H9 (cell line): ENCODE data around the gene SDC3. TPM values are rescaled to one million over a fixed set of nuclear protein-coding genes. Genes with fewer than 3 reads are reported as not detected.

Experiments used
- DNase-seq: peaks from one replicate; pipeline ENCODE4 v3.0.0-alpha.2; 2017
- H2AFZ ChIP-seq: one replicate; pipeline ENCODE4 v1.6.1; 2013; ENCODE audit warnings: mild to moderate bottlenecking, low read length, control low read depth, moderate library complexity
- H2AK5ac ChIP-seq: 2 replicates; pipeline ENCODE4 v1.6.1; 2013; ENCODE audit warnings: low read length, control low read depth, mixed read lengths; ENCODE audit not compliant: insufficient read length
- H2BK120ac ChIP-seq: one replicate; pipeline ENCODE4 v1.6.1; 2013; ENCODE audit warnings: low read depth, mild to moderate bottlenecking, low read length, control low read depth, inconsistent platforms; ENCODE audit not compliant: poor library complexity, severe bottlenecking
- H2BK12ac ChIP-seq: 2 replicates; pipeline ENCODE4 v1.6.1; 2013; ENCODE audit warnings: low read length, control low read depth, mixed read lengths, low read depth; ENCODE audit not compliant: insufficient read length
- H2BK15ac ChIP-seq: 2 replicates; pipeline ENCODE4 v1.6.1; 2013; ENCODE audit warnings: low read depth, low read length, control low read depth
- H2BK20ac ChIP-seq: one replicate; pipeline ENCODE4 v1.6.1; 2013; ENCODE audit warnings: low read depth, mild to moderate bottlenecking, low read length, control low read depth, inconsistent platforms; ENCODE audit not compliant: poor library complexity, severe bottlenecking
- H2BK5ac ChIP-seq: 2 replicates; pipeline ENCODE4 v1.6.1; 2013; ENCODE audit warnings: low read length, control low read depth, mixed read lengths; ENCODE audit not compliant: insufficient read length
- H3K14ac ChIP-seq: 2 replicates; pipeline ENCODE4 v1.6.1; 2013; ENCODE audit warnings: low read length, control low read depth; ENCODE audit not compliant: insufficient read depth
- H3K18ac ChIP-seq: 2 replicates; pipeline ENCODE4 v1.6.1; 2013; ENCODE audit warnings: low read depth, mild to moderate bottlenecking, mixed read lengths, low read length, control low read depth; ENCODE audit not compliant: insufficient read length
- H3K23ac ChIP-seq: 2 replicates; pipeline ENCODE4 v1.6.1; 2013; ENCODE audit warnings: low read length, control low read depth, mixed read lengths, low read depth; ENCODE audit not compliant: insufficient read length
- H3K23me2 ChIP-seq: 2 replicates; pipeline ENCODE4 v1.6.1; 2013; ENCODE audit warnings: low read depth, mild to moderate bottlenecking, mixed read lengths, low read length, control low read depth; ENCODE audit not compliant: insufficient read length, poor library complexity, severe bottlenecking
- H3K27ac ChIP-seq: 2 replicates; pipeline ENCODE4 v1.5.1; 2013; ENCODE audit warnings: low read length, control low read depth, mixed read lengths, low read depth; ENCODE audit not compliant: insufficient read length
- H3K27me3 ChIP-seq: 2 replicates; pipeline ENCODE4 v1.6.1; 2013; ENCODE audit warnings: low read length, control low read depth, inconsistent platforms; ENCODE audit not compliant: insufficient read depth
- H3K4ac ChIP-seq: 2 replicates; pipeline ENCODE4 v1.6.1; 2013; ENCODE audit warnings: low read depth, mild to moderate bottlenecking, control low read depth, inconsistent platforms, low read length, moderate library complexity
- H3K4me1 ChIP-seq: 2 replicates; pipeline ENCODE4 v1.6.1; 2013; ENCODE audit warnings: low read length, control low read depth, inconsistent platforms; ENCODE audit not compliant: insufficient read depth
- H3K4me2 ChIP-seq: 2 replicates; pipeline ENCODE4 v1.6.1; 2013; ENCODE audit warnings: low read length, control low read depth, mixed read lengths; ENCODE audit not compliant: insufficient read length, insufficient read depth
- H3K56ac ChIP-seq: 2 replicates; pipeline ENCODE4 v1.6.1; 2013; ENCODE audit warnings: low read depth, mild to moderate bottlenecking, mixed read lengths, low read length, control low read depth; ENCODE audit not compliant: insufficient read length
- H3K79me1 ChIP-seq: 2 replicates; pipeline ENCODE4 v1.6.1; 2013; ENCODE audit warnings: low read depth, mild to moderate bottlenecking, moderate library complexity, low read length, control low read depth, inconsistent platforms; ENCODE audit not compliant: insufficient read depth, poor library complexity, severe bottlenecking
- H3K79me2 ChIP-seq: 2 replicates; pipeline ENCODE4 v1.6.1; 2013; ENCODE audit warnings: low read length, control low read depth, inconsistent platforms; ENCODE audit not compliant: insufficient read depth
- H3K9ac ChIP-seq: 2 replicates; pipeline ENCODE4 v1.6.1; 2013; ENCODE audit warnings: low read length, control low read depth, mixed read lengths; ENCODE audit not compliant: insufficient read length; ENCODE audit errors: extremely low read depth
- H3K9me3 ChIP-seq: one replicate; pipeline ENCODE4 v1.6.1; 2013; ENCODE audit warnings: low read depth, low read length, inconsistent platforms; ENCODE audit not compliant: control insufficient read depth
- H3T11ph ChIP-seq: one replicate; pipeline ENCODE4 v1.6.1; 2013; ENCODE audit warnings: mild to moderate bottlenecking, low read length, control low read depth, inconsistent platforms
- H4K20me1 ChIP-seq: one replicate; pipeline ENCODE4 v1.6.1; 2013; ENCODE audit not compliant: control insufficient read depth, insufficient read length, insufficient read depth
- H4K5ac ChIP-seq: 2 replicates; pipeline ENCODE4 v1.6.1; 2013; ENCODE audit warnings: low read depth, mild to moderate bottlenecking, mixed read lengths, low read length, control low read depth; ENCODE audit not compliant: insufficient read length
- H4K8ac ChIP-seq: replicated peaks from 2 replicates; pipeline ENCODE4 v1.6.1; 2013; ENCODE audit warnings: low read length, control low read depth, mixed read lengths, low read depth; ENCODE audit not compliant: insufficient read length
- H4K91ac ChIP-seq: 2 replicates; pipeline ENCODE4 v1.6.1; 2013; ENCODE audit warnings: low read depth, mild to moderate bottlenecking, moderate library complexity, mixed read lengths, low read length, control low read depth; ENCODE audit not compliant: insufficient read length
- H3K27ac Mint-ChIP-seq, 3 experiments: 2 replicates in 2 of 3; 3 replicates in 1 of 3; pipeline ENCODE4 v1.8.0; 2020 to 2021; ENCODE audit warnings: mixed read lengths in 3 of 3, mild to moderate bottlenecking in 1 of 3, moderate library complexity in 1 of 3
- H3K27me3 Mint-ChIP-seq: 2 replicates; pipeline ENCODE4 v1.8.0; 2021; ENCODE audit warnings: low read depth, mild to moderate bottlenecking, moderate library complexity, mixed read lengths
- H3K36me3 Mint-ChIP-seq, 3 experiments: 2 replicates in 2 of 3; 3 replicates in 1 of 3; pipeline ENCODE4 v1.8.0; 2020 to 2021; ENCODE audit warnings: low read depth in 3 of 3, mixed read lengths in 3 of 3; ENCODE audit not compliant: insufficient read depth in 1 of 3
- H3K4me1 Mint-ChIP-seq, 2 experiments: 2 replicates each; pipeline ENCODE4 v1.8.0; 2020; ENCODE audit warnings: mixed read lengths in 2 of 2
- H3K4me3 Mint-ChIP-seq, 2 experiments: 2 replicates in 1 of 2; 3 replicates in 1 of 2; pipeline ENCODE4 v1.8.0; 2020 to 2021; ENCODE audit warnings: mild to moderate bottlenecking in 2 of 2, mixed read lengths in 2 of 2, moderate library complexity in 1 of 2
- H3K9me3 Mint-ChIP-seq, 2 experiments: 2 replicates in 1 of 2; 3 replicates in 1 of 2; pipeline ENCODE4 v1.8.0; 2020; ENCODE audit warnings: mild to moderate bottlenecking in 2 of 2, mixed read lengths in 2 of 2, moderate library complexity in 1 of 2
- CTCF ChIP-seq: fragments of 200-600 bp; sonication (generic); conservative IDR thresholded peaks from 3 replicates; pipeline ENCODE4 v1.8.0; 2021; ENCODE audit warnings: antibody characterized with exemption, mild to moderate bottlenecking
- WGBS: extraction: QIAGEN DNeasy Blood & Tissue Kit; methylation state at CpG from one replicate; pipeline ENCODE4 v1.1.7; 2013; ENCODE audit warnings: missing lambda C conversion rate, low lambda C conversion rate, mixed read lengths; ENCODE audit not compliant: insufficient read length; ENCODE audit errors: extremely low coverage; 5-methylcytosine and 5-hydroxymethylcytosine counted together
- total RNA-seq: library from RNA; stranded (reverse); gene quantifications from 2 replicates; pipeline ENCODE4 v1.2.1, GENCODE V29; 2021

Gene SDC3
- total RNA-seq, 1 experiment from 2014 or later, result 25.9 TPM

DNA sequence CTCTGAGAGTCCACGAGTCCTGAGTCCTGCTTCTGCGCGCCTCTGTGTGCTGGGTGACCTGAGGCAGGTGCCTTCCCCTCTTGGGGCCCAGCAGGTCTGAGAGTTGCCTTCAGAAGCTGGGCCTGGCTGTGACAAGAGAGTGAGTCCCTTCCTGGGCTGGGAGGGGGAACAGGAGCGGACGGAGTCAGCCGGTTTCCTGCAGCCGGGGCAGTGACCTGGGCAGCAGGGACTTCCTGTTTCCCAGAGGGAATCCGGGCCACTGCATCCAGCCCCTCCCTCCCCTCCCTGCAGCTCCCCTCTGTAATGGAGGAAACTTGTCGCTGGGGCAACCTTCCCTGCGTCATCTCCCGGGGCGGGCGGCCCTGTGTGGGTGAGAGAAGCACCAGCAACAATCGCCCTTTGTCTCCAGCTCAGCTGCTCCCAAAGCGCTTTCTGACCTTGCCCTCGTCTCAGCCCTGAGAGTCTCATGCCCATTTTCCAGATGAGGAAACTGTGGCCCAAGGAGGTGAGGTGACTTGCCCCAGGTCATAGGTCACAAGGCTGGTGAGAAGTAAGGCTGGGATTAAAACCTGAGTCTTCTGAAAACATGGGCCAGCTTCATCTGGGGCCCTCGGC is 61.1 kb downstream of the SDC3 start:
- Histone ChIP-seq H3K14ac (peak overlapping the region; percentile 41; the same call in 1 of the 2 replicates), H3K23me2 (no peaks in the 10 kb centered on the region), H3K23ac (no peak overlapping the region), H2BK5ac (no peak overlapping the region), H4K91ac (no peak overlapping the region), H3K4me1 (peaks cover 4% of the 10 kb centered on the region; the same call in 1 of the 2 replicates), H2BK20ac (no peak overlapping the region), H3K9ac (no peak overlapping the region), H4K5ac (no peak overlapping the region), H3K18ac (peak overlapping the region; percentile 22), H4K8ac (no peak overlapping the region), H3K79me1 (no peaks in the 10 kb centered on the region), H2AK5ac (no peak overlapping the region), H3K4ac (no peak overlapping the region), H2AFZ (no peak overlapping the region), H3K27me3 (no peaks in the 10 kb centered on the region), H3K4me2 (no peak overlapping the region), H3K79me2 (no peaks in the 10 kb centered on the region), H3T11ph (no peak overlapping the region), H2BK120ac (no peak overlapping the region), H3K9me3 (no peaks in the 10 kb centered on the region), H3K27ac (no peak overlapping the region), H4K20me1 (no peaks in the 10 kb centered on the region), H2BK12ac (no peak overlapping the region), H2BK15ac (no peak overlapping the region), H3K56ac (no peak overlapping the region)
- Mint-ChIP-seq H3K27me3 (peaks cover 42% of the 10 kb centered on the region), H3K4me1 (peaks cover 42 to 54% of the 10 kb centered on the region in 2 experiments), H3K4me3 (no peak overlapping the region), H3K36me3 (no peaks in the 10 kb centered on the region), H3K27ac (peak overlapping the region in 1 of 3 experiments; percentile 68; a peak in 2 of 7 replicates), H3K9me3 (no peaks in the 10 kb centered on the region; a peak in 1 of 5 replicates)
- TF ChIP-seq CTCF, result no peak
- DNase-seq, result peak; percentile 85
- no CpG with 5 or more reads among the region's 17 CpGs for WGBS
